Thyroid gland (tissue), 4 donors: ENCODE measurements around the gene ZNF862.

Experiments used
- CTCF ChIP-seq, 6 experiments: fragments of 200-600 bp in 3 of 6; fragments of 450-650 bp in 3 of 6; sonication (generic) in 3 of 6; IDR thresholded peaks; one replicate each; pipeline ENCODE4 v1.5.1; 2016 to 2019; ENCODE audit warnings: antibody characterized with exemption in 6 of 6, mild to moderate bottlenecking in 2 of 6, inconsistent platforms in 1 of 6, moderate library complexity in 1 of 6
- POLR2A ChIP-seq, 2 donors: fragments of 450-650 bp; IDR thresholded peaks; one replicate each; pipeline ENCODE4 v1.6.1; 2017; ENCODE audit warnings: antibody characterized with exemption in 2 of 2, mild to moderate bottlenecking in 2 of 2, moderate library complexity in 1 of 2

- TF ChIP-seq POLR2A (IDR thresholded peaks at IDR 0.05) = no peak
- no peak for TF ChIP-seq CTCF (IDR thresholded peaks at IDR 0.05)
Observed at GRCh38 chr7:149801002-149801566, 37.1 kb upstream of the ZNF862 start.
